Uterus (tissue), 2 donors: ENCODE measurements around the gene NXPH1.

Source experiments
- POLR2A ChIP-seq, 2 donors: fragments of 450-650 bp; IDR thresholded peaks; one replicate each; pipeline ENCODE4 v1.6.1; 2016; ENCODE audit warnings: antibody characterized with exemption in 2 of 2, mild to moderate bottlenecking in 1 of 2, moderate library complexity in 1 of 2
- TF ChIP-seq, protein P1 (sequence below), 4 experiments: fragments of 200-600 bp in 2 of 4; fragments of 450-650 bp in 2 of 4; sonication (generic) in 2 of 4; IDR thresholded peaks; one replicate each; pipeline ENCODE4 v1.5.1; 2016 to 2019; ENCODE audit warnings: antibody characterized with exemption in 4 of 4, mild to moderate bottlenecking in 2 of 4, moderate library complexity in 1 of 4

DNA sequence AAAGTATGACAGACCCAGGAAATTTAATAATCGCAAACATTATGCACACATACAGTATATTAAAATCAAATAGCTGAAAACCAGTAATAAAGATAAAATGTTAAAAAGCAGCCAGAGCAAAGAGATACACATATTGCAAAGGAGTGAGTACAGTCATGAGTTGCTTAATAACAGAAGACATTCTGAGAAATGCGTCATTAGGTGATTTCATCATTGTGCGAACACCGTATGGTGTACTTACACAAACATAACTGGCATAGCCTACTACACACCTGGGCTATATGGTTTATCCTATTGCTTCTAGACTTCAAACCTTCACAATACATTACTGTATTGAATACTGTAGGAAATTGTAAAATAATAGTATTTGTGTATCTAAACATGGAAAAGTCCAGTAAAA lies 367.6 kb downstream of the NXPH1 start:
- no peak for TF ChIP-seq POLR2A (IDR thresholded peaks at IDR 0.05)
- TF ChIP-seq, protein P1, sequence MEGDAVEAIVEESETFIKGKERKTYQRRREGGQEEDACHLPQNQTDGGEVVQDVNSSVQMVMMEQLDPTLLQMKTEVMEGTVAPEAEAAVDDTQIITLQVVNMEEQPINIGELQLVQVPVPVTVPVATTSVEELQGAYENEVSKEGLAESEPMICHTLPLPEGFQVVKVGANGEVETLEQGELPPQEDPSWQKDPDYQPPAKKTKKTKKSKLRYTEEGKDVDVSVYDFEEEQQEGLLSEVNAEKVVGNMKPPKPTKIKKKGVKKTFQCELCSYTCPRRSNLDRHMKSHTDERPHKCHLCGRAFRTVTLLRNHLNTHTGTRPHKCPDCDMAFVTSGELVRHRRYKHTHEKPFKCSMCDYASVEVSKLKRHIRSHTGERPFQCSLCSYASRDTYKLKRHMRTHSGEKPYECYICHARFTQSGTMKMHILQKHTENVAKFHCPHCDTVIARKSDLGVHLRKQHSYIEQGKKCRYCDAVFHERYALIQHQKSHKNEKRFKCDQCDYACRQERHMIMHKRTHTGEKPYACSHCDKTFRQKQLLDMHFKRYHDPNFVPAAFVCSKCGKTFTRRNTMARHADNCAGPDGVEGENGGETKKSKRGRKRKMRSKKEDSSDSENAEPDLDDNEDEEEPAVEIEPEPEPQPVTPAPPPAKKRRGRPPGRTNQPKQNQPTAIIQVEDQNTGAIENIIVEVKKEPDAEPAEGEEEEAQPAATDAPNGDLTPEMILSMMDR (IDR thresholded peaks at IDR 0.05) = no peak
